H1 (cell line): ENCODE results near the gene MEGF9.

Experiments
- CTCF ChIP-seq, 3 experiments: IDR thresholded peaks; 1 replicate in 2 of 3; 2 replicates in 1 of 3; pipeline versions ENCODE4 v1.5.1 to v1.6.1; 2011; ENCODE audit warnings: low read length in 3 of 3, mild to moderate bottlenecking in 3 of 3, inconsistent platforms in 2 of 3, low read depth in 1 of 3, moderate library complexity in 1 of 3; ENCODE audit not compliant: insufficient read depth in 1 of 3; ENCODE audit errors: control extremely low read depth in 1 of 3
- POLR2A ChIP-seq, 2 experiments: IDR thresholded peaks; 1 replicate in 1 of 2; 2 replicates in 1 of 2; pipeline ENCODE4 v1.6.1; 2011; ENCODE audit warnings: low read depth in 2 of 2, low read length in 2 of 2, mild to moderate bottlenecking in 2 of 2; ENCODE audit errors: control extremely low read depth in 1 of 2
- RFX5 ChIP-seq: IDR thresholded peaks from 2 replicates; pipeline ENCODE4 v1.6.1; 2011; ENCODE audit warnings: low read depth, low read length, improper control_type of control experiment, borderline replicate concordance
- TAF1 ChIP-seq: IDR thresholded peaks from 2 replicates; pipeline ENCODE4 v1.6.1; 2011; ENCODE audit warnings: mild to moderate bottlenecking, low read depth, low read length
- TF ChIP-seq, protein P1 (sequence below): IDR thresholded peaks from 2 replicates; pipeline ENCODE4 v1.6.1; 2011; ENCODE audit warnings: low read depth, mild to moderate bottlenecking, low read length; ENCODE audit not compliant: insufficient read depth

- TF ChIP-seq RFX5 (no peak), TAF1 (no peak; the same call in 1 of the 2 replicates), POLR2A (IDR thresholded peaks at IDR 0.05; ENCODE audit: control extremely low read depth in 1 of 2, low read depth in 2 of 2, low read length in 2 of 2) (no peak; a peak in 1 of 3 replicates), CTCF (IDR thresholded peaks at IDR 0.05; ENCODE audit: control extremely low read depth in 1 of 3, insufficient read depth in 1 of 3, low read depth in 1 of 3, low read length in 3 of 3) (no peak)
- TF ChIP-seq, protein P1, sequence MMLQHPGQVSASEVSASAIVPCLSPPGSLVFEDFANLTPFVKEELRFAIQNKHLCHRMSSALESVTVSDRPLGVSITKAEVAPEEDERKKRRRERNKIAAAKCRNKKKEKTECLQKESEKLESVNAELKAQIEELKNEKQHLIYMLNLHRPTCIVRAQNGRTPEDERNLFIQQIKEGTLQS: no peak
Measured at GRCh38 chr9:120714846-120715388, 647 bp upstream of the MEGF9 start.
